Epithelial cell of esophagus (primary cell): ENCODE measurements around the gene ANKRD6.

Source experiments
- DNase-seq: peaks from one replicate; pipeline ENCODE4 v3.0.0; 2010; ENCODE audit warnings: low read depth
- H3K4me3 ChIP-seq: 2 replicates; pipeline ENCODE4 v1.5.1; 2011; ENCODE audit warnings: mild to moderate bottlenecking, low read length, control low read depth
- TF ChIP-seq, protein P1 (sequence below): IDR thresholded peaks from 2 replicates; pipeline ENCODE4 v1.5.1; 2011; ENCODE audit warnings: low read depth, mild to moderate bottlenecking, low read length, control low read depth, inconsistent platforms; ENCODE audit not compliant: insufficient read depth; ENCODE audit errors: missing control alignments

Gene ANKRD6

DNA sequence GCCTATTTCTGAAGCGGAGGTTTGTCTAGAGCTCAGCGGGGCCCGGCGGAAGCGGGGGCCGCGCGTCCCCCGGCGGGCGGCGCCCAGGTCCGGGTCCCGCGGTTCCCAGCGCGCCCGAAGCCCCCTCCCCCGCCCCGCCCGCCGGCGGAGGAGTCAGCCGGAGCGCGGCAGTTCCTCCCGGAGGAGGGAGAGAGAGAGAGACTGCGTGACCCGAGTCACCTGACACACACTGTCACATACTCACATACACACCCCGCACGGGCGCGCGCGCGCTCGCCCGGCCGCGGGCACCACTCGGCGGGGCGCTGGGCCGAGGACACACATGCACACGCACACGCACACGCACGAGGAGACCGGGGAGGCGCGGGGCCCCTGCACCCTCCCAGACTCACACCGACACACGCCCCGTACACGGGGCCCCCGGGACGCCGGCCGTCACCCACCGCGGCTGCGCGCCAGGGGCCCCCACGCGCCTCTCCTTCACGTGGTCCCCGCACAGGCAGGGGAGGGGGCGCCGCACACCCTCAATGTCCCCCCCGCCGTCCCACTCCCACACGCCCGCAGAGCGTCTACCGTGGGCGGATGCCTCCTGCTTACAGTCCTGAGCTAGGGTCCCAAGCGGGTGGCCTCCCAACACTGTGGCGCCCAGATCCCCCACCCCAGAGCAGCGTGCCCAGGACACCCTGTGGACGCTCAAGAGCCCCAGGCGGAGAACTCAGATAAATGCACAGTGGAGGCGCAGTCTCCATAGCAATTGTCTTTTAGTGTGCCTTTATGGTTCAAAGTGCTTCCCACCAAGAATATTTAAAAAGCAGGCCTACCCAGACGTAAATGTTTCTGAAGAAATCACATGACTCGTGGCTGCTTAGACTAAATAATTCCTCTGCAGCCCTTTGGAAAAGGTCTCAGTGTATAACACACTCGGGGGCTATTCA is 20.6 kb upstream of the ANKRD6 start, which contains the start of gene RRAGD:
Gene RRAGD, minus strand, starts transcription at position 203 of the 935 bp plus-strand sequence. CDS start 280 bp downstream, outside the sequence.
- TF ChIP-seq, protein P1, sequence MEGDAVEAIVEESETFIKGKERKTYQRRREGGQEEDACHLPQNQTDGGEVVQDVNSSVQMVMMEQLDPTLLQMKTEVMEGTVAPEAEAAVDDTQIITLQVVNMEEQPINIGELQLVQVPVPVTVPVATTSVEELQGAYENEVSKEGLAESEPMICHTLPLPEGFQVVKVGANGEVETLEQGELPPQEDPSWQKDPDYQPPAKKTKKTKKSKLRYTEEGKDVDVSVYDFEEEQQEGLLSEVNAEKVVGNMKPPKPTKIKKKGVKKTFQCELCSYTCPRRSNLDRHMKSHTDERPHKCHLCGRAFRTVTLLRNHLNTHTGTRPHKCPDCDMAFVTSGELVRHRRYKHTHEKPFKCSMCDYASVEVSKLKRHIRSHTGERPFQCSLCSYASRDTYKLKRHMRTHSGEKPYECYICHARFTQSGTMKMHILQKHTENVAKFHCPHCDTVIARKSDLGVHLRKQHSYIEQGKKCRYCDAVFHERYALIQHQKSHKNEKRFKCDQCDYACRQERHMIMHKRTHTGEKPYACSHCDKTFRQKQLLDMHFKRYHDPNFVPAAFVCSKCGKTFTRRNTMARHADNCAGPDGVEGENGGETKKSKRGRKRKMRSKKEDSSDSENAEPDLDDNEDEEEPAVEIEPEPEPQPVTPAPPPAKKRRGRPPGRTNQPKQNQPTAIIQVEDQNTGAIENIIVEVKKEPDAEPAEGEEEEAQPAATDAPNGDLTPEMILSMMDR, result no peak
- peak; percentile 35 for DNase-seq
- H3K4me3 ChIP-seq, result peak within 1 kb of the TSS; percentile 39

DNA sequence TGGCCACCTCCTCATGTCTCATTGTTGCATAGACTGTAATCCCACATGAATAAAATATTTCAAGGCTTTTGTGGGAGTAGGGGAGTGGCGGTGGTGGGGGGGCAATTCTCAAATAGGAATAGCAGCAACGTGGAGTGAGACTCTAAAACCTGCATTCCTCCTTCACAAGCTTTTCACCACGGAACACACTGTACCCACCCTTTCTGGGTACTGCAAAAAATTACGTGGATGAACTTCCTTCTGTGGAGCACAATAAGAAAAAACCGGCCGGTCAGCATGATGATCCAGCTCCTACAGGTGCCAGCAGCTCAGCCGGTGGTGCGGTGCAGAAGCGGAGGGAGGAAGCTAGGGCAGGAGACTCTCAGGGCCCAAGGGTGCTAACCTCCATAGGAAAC is 19.9 kb upstream of the ANKRD6 start:
- TF ChIP-seq, protein P1, result no peak
- H3K4me3 ChIP-seq, result peak overlapping the region; percentile 39
- peak; percentile 39 for DNase-seq

DNA sequence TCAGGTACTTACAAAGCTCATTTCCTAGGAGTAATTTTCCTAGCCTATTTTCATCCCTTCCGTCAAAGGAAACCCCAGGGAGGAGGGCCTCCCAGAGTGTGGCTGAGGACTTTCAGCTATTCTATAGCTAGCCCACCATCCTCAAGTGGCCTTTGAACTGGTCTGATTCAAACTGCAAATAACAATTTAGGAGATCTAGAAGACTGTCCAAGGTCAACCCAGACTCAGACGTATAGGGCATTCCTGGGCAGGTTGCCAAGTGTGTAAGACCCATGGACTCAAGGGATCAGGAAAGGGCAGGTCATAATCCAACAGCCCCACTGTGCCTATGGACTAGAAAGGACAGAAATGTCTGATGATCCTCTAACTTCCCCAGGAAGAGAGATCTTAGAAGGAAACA is 18.7 kb upstream of the ANKRD6 start:
- H3K4me3 ChIP-seq, result no peak overlapping the region
- TF ChIP-seq, protein P1, result no peak
- DNase-seq, result no peak

DNA sequence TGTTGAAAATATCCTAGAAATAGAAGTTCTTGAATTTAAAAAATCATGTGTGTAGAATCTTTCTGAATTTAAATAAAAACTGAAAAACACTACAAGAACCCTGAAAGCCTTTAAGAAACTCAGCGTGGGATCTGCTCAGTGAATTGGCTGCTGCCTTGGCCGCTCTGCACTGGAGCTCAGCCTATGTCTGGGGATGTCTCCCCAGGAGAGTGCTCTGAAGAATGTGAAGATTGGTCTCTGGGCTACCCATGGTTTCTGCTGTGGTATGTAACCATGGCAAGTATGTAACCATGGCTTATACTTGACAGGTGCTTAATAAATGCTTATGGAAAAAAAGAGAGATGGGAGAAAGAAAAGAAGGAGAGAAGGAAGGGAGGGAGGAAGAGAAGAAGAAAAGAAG is 17.8 kb upstream of the ANKRD6 start:
- no peak for DNase-seq
- TF ChIP-seq, protein P1, result no peak
- H3K4me3 ChIP-seq, result no peak overlapping the region

DNA sequence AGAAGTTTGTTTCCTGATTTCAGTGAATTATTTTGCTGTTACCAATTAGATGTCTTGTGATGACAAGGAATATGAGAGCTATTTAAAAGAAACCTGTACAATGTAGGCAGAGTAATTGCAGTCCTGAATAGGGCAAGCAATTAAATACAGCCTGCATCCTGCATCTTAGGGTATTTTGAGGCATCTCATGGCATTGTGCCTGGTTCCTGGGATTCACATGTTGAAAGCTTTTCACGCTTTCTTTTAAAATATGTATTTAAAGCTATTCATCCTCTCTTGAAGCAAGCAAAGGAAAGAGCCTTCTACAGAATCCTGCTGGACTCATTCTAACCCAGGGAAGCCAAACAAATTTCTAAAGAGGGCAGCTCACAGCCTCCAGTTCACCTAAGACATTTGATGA is 16.2 kb upstream of the ANKRD6 start:
- H3K4me3 ChIP-seq, result no peak overlapping the region
- TF ChIP-seq, protein P1, result no peak
- DNase-seq, result no peak

DNA sequence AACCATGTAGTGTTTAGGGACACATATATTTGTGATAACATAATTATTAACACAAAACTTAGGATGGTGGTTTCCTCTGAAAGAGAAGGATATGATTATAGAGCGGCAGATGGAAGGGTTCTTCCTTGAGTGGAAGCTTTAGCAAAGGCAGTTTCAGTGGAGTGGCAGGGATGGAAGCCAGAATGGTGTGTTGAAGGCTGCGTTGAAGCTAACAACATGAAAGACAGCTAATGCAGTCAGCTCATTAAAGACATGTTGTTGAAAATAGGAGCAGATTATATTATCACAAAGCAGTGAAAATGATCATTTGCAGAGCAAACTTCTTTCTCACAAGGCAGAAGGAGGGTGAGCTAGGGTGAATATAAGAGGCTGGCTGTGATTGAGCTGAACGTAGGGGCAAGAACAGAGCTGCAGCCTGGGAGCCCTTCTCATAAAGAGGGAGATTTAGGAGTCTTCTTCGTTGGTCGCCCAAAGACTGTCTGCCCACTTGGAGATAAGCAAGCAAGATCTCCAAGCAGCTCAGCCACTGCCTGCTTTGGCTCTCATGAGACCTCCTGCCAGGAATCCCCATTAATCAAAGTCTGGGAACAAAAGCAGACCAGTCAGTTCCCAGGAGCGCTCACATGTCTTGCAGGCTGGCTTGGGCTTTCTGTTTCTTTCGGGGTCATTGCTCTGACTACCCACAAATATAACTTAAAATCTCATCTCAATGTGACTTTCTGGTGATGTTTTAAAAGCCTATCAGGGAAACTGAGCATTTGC is 2.6 kb upstream of the ANKRD6 start:
- TF ChIP-seq, protein P1, result no peak
- H3K4me3 ChIP-seq, result no peak overlapping the region
- DNase-seq, result no peak
